ENCODE results near the gene CRLF3.

- no peak for TF ChIP-seq CTCF (IDR thresholded peaks at IDR 0.05)
- no peak for TF ChIP-seq EZH2 (IDR thresholded peaks at IDR 0.05; ENCODE audit: borderline replicate concordance, insufficient read depth, low read depth, low read length, poor library complexity, severe bottlenecking)
Observed at GRCh38 chr17:30831257-30831656, 6.8 kb upstream of the CRLF3 start.

All from B cell (primary cell).